Spleen (tissue), 11 donors: ENCODE measurements around the gene RPE65. TPM values are rescaled to one million over a fixed set of nuclear protein-coding genes. Genes with fewer than 3 reads are reported as not detected.

ENCODE experiments used
- DNase-seq: peaks from one replicate; pipeline ENCODE4 v3.0.0-alpha.2; 2020
- H3K27ac ChIP-seq, 8 donors: fragments of 200-600 bp; sonication (generic) in 7 of 8; 1 replicate in 4 of 8; 2 replicates in 4 of 8; pipeline versions ENCODE4 v1.5.0 to v1.8.0; 2016 to 2021; ENCODE audit warnings: inconsistent platforms in 4 of 8, mild to moderate bottlenecking in 4 of 8, moderate library complexity in 1 of 8
- H3K27me3 ChIP-seq, 7 donors: fragments of 200-600 bp; sonication (generic) in 6 of 7; replicated peaks in 1 of 7; 1 replicate in 4 of 7; 2 replicates in 3 of 7; pipeline versions ENCODE4 v1.5.0 to v1.8.0; 2016 to 2021; ENCODE audit warnings: inconsistent platforms in 3 of 7, mild to moderate bottlenecking in 1 of 7
- H3K36me3 ChIP-seq, 6 donors: fragments of 200-600 bp; sonication (generic) in 5 of 6; 1 replicate in 4 of 6; 2 replicates in 2 of 6; pipeline versions ENCODE4 v1.5.0 to v1.8.0; 2016 to 2021; ENCODE audit warnings: inconsistent platforms in 2 of 6
- H3K4me1 ChIP-seq, 6 donors: fragments of 200-600 bp; sonication (generic) in 5 of 6; 1 replicate in 3 of 6; 2 replicates in 3 of 6; pipeline versions ENCODE4 v1.5.0 to v1.8.0; 2016 to 2021; ENCODE audit warnings: inconsistent platforms in 3 of 6
- H3K4me3 ChIP-seq, 8 donors: fragments of 200-600 bp; sonication (generic) in 7 of 8; 1 replicate in 4 of 8; 2 replicates in 4 of 8; pipeline versions ENCODE4 v1.5.0 to v1.8.0; 2016 to 2021; ENCODE audit warnings: inconsistent platforms in 4 of 8, mild to moderate bottlenecking in 4 of 8, moderate library complexity in 2 of 8
- H3K9me3 ChIP-seq, 8 donors: fragments of 200-600 bp; sonication (generic) in 7 of 8; 1 replicate in 4 of 8; 2 replicates in 4 of 8; pipeline versions ENCODE4 v1.5.0 to v1.8.0; 2016 to 2021; ENCODE audit warnings: inconsistent platforms in 4 of 8
- CTCF ChIP-seq, 11 experiments: fragments of 200-600 bp in 7 of 11; fragments of 450-650 bp in 4 of 11; sonication (generic) in 4 of 11; IDR thresholded peaks in 8 of 11; conservative IDR thresholded peaks in 3 of 11; 1 replicate in 7 of 11; 2 replicates in 4 of 11; pipeline versions ENCODE4 v1.4.0 to v1.8.0; 2016 to 2021; ENCODE audit warnings: antibody characterized with exemption in 11 of 11, inconsistent platforms in 4 of 11, mild to moderate bottlenecking in 1 of 11
- POLR2A ChIP-seq, 3 donors: fragments of 450-650 bp; IDR thresholded peaks; one replicate each; pipeline ENCODE4 v1.5.1; 2017; ENCODE audit warnings: antibody characterized with exemption in 3 of 3, mild to moderate bottlenecking in 1 of 3
- POLR2AphosphoS5 ChIP-seq, 3 donors: sonication (generic); formaldehyde crosslinking; IDR thresholded peaks; one replicate each; pipeline ENCODE4 v1.5.1; 2017; ENCODE audit warnings: antibody characterized with exemption in 3 of 3
- WGBS, 5 donors: extraction: QIAGEN DNeasy Blood & Tissue Kit in 3 of 5; methylation state at CpG; one replicate each; pipeline versions ENCODE4 v1.1.5 to v1.1.7; 2013 to 2018; 5-methylcytosine and 5-hydroxymethylcytosine counted together
- intact Hi-C: fragments of 100-400 bp; cut with DNase I; formaldehyde crosslinking; loops from one replicate; pipeline ENCODE4 v1.15.0; 2023; ENCODE audit warnings: low total_unique reads
- polyA plus RNA-seq, 3 donors: library from polyadenylated mRNA; stranded (reverse); fragments of 200-250 nt; gene quantifications; one replicate each; pipeline ENCODE4 v1.2.1, GENCODE V29; 2013
- total RNA-seq, 7 donors: library from RNA; depleted of rRNA in 3 of 7; stranded (reverse); fragments of >200 nt in 3 of 7; fragmentation: NEBNext Ultra II Directional in 4 of 7; extraction: Animal tissue kit (Norgen Biotek cat#: 25700) in 4 of 7; gene quantifications; one replicate each; pipeline versions ENCODE4 v1.1.0 to v1.2.1, GENCODE V29; 2016 to 2021
- donor health status: healthy with polysubstance abuse.
- donor health status: DM: no; HTN: no; CAD: no; lungs with moderate emphysema.
- donor health status: DM: no; HTN: no; CAD: no.
- donor health status: Bipolar disorder and iron deficiency.
- donor health status: healthy.
- donor health status: DM: no; HTN: no; CAD: no.
- donor health status: DM: yes; HTN: yes; CAD: no.

RPE65 gene
- total and polyA plus RNA-seq, 10 donors = 0.08 to 0.40 (median 0.10) TPM; not detected in 7

GRCh38 chr1:68384872-68385411 lies 64.8 kb downstream of the RPE65 start:
- Histone ChIP-seq H3K9me3 (no peaks in the 10 kb centered on the region), H3K36me3 (no peaks in the 10 kb centered on the region), H3K4me3 (no peak overlapping the region), H3K27ac (peak overlapping the region in 5 of 8 donors; percentile 3 to 26 (median 24)), H3K4me1 (peaks cover 0 to 7% (median 0%) of the 10 kb centered on the region in 6 donors), H3K27me3 (no peaks in the 10 kb centered on the region)
- intact Hi-C loops = no loop called here
- no peak for DNase-seq
- 75 to 92% (median 83%) methylated on average over 2 of the region's 2 CpGs for WGBS, 5 donors
- TF ChIP-seq CTCF (IDR thresholded peaks at IDR 0.05 in 8 of 11, conservative IDR thresholded peaks at IDR 0.05 in 3 of 11) = no peak
- TF ChIP-seq POLR2A (IDR thresholded peaks at IDR 0.05) = no peak
- TF ChIP-seq POLR2AphosphoS5 (IDR thresholded peaks at IDR 0.05) = no peak

GRCh38 chr1:68384321-68384813 lies 65.4 kb downstream of the RPE65 start:
- H3K27ac ChIP-seq = peak overlapping the region in 4 of 8 donors; percentile 11 to 37 (median 24)
- TF ChIP-seq POLR2AphosphoS5 (IDR thresholded peaks at IDR 0.05) (peak in 1 of 3 donors; percentile 29), POLR2A (IDR thresholded peaks at IDR 0.05) (no peak), CTCF (IDR thresholded peaks at IDR 0.05 in 8 of 11, conservative IDR thresholded peaks at IDR 0.05 in 3 of 11) (peak in 4 of 11 experiments; percentile 6 to 23 (median 14))

GRCh38 chr1:68383092-68383491 lies 66.7 kb downstream of the RPE65 start:
- Histone ChIP-seq H3K4me1 (peaks cover 0 to 7% (median 2%) of the 10 kb centered on the region in 6 donors), H3K4me3 (no peak overlapping the region), H3K9me3 (no peaks in the 10 kb centered on the region), H3K27me3 (no peaks in the 10 kb centered on the region), H3K36me3 (no peaks in the 10 kb centered on the region), H3K27ac (no peak overlapping the region)
- 86 to 98% (median 97%) methylated on average over 2 of the region's 2 CpGs for WGBS, 5 donors
- TF ChIP-seq POLR2A (IDR thresholded peaks at IDR 0.05) (no peak), POLR2AphosphoS5 (IDR thresholded peaks at IDR 0.05) (no peak), CTCF (IDR thresholded peaks at IDR 0.05 in 8 of 11, conservative IDR thresholded peaks at IDR 0.05 in 3 of 11) (no peak)
- intact Hi-C loops = no loop called here
- no peak for DNase-seq

More at GRCh38 chr1:68384321-68384813, 65.4 kb downstream of the RPE65 start:
- no peaks in the 10 kb centered on the region for H3K27me3 ChIP-seq
- no peaks in the 10 kb centered on the region for H3K36me3 ChIP-seq
- no peak for DNase-seq
- no peak overlapping the region for H3K4me3 ChIP-seq
- peaks cover 0 to 7% (median 0%) of the 10 kb centered on the region in 6 donors for H3K4me1 ChIP-seq
- 47 to 72% (median 67%) methylated on average over 2 of the region's 2 CpGs for WGBS, 5 donors
- H3K9me3 ChIP-seq = no peaks in the 10 kb centered on the region
- intact Hi-C loops = no loop called here

- intact Hi-C loops = no loop called here
- Histone ChIP-seq H3K4me3 (no peak overlapping the region), H3K27me3 (no peaks in the 10 kb centered on the region), H3K27ac (no peak overlapping the region), H3K4me1 (peaks cover 0 to 4% (median 0%) of the 10 kb centered on the region in 6 donors), H3K9me3 (no peaks in the 10 kb centered on the region), H3K36me3 (no peaks in the 10 kb centered on the region)
- TF ChIP-seq CTCF (IDR thresholded peaks at IDR 0.05 in 8 of 11, conservative IDR thresholded peaks at IDR 0.05 in 3 of 11) (no peak), POLR2A (IDR thresholded peaks at IDR 0.05) (no peak), POLR2AphosphoS5 (IDR thresholded peaks at IDR 0.05) (no peak)
- DNase-seq = no peak
These were observed 70.7 kb downstream of the RPE65 start for GRCh38 chr1:68379085-68379478.
